Erythroblast (primary cell): ENCODE data around the gene SAPCD2.

Experiments
- GATA1 ChIP-seq: IDR thresholded peaks from 2 replicates; pipeline ENCODE4 v1.6.1; 2011; ENCODE audit warnings: low read depth, mild to moderate bottlenecking, control low read depth, low read length, moderate library complexity
- POLR2A ChIP-seq: IDR thresholded peaks from 2 replicates; pipeline ENCODE4 v1.6.1; 2011; ENCODE audit warnings: mild to moderate bottlenecking, low read length

DNA sequence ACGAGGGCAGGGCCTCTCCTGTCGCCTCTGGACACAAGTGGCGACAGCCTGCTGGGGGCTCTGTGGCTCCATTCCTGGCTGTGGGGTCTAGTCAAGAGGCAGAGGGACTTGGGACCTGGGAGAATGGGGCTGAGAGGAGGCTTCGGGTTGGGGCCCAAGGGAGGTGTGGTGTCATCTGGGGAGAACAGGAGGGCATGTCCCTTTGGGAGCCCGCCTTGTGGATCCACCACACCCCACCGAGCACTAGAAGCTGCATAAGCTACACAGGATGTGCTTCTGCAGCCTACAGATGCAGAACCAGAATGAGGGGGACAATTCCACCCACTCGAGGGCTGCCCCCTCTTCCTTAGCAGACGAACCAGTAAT lies 12.6 kb upstream of the SAPCD2 start:
- TF ChIP-seq POLR2A (no peak), GATA1 (no peak)
